Measurements from ENCODE around the gene COL15A1.

Gene COL15A1

DNA sequence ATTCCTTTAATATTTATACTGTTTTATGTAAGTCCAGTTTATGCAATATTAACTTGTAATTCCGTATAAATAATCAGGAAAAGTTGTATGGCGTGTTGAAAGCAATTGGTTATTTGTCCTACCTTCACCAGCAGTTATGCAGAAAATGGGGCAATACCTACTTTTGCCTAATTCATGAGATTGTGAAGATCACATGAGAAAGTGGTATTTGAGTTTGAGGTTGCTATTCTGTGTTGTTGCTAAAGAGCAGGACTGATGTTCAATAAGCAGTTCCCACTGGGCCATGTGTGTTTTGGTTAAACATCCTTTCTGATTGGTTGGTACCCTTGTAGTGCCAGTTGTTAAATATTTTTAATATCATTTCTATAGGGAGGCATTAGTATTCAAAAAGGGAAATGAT is 164.4 kb downstream of the COL15A1 start:
- DNase-seq (ENCODE audit: low read depth in 2 of 2), result no peak

DNA sequence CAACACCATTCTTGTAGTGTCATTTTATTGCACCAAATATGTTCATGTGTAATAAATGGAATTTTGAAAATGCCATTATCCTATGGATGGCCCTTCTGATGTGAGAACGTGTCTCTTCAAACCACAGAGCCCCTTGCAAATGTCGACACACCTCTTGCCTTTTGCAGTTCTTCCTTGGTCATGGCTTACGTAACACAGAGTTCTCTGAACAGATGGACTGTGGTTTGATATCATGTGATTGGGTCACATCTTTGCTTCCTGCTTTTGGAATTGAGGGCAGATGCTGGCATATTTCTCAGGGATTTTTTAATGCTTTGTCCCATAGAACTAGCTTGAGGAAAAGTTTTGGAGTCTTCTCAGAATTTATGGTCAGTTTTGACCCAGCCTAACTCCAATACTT is 165.8 kb downstream of the COL15A1 start:
- no peak for DNase-seq (ENCODE audit: low read depth in 2 of 2)

DNA sequence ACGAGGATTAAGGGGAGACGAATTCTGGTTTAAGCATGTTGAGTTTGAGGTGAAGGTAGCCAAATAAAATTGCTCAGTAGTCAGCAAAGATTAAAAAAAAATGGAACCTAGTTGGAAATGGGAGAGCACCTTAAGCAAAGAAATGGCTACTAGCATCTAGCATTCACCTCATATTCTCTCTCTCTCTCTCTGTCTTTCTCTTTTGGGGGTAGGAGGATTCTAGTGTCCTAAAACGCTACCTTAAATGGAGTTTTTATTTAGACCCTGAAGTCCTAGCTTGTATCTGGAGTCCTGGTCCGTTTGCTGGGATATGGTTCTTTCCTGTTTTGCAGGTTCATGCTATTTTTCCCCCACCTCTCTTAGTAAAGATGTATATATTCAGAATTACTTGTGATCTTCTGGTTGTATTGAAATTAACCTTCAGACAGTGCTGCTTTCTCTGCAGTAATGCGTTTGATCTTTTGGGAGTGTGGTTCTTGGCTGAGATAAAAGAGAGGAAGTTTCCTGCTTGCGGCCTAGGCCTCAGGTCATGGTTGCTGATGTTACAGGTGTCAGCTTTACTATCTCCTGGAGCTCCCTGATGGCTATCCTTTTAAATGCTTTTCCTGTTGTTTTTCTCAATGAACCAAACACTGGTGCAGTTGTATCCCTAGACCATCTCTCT is 169.2 kb downstream of the COL15A1 start:
- no peak for DNase-seq (ENCODE audit: low read depth in 2 of 2)

- no peak for DNase-seq (ENCODE audit: low read depth in 2 of 2)
Observed at GRCh38 chr9:99113414-99114048, 169.8 kb downstream of the COL15A1 start.

GRCh38 chr9:99114049-99114440 is 170.3 kb downstream of the COL15A1 start:
- no peak for DNase-seq (ENCODE audit: low read depth in 2 of 2)

- no peak for DNase-seq (ENCODE audit: low read depth in 2 of 2)
Observed at GRCh38 chr9:99114846-99115500, 171.3 kb downstream of the COL15A1 start.

DNA sequence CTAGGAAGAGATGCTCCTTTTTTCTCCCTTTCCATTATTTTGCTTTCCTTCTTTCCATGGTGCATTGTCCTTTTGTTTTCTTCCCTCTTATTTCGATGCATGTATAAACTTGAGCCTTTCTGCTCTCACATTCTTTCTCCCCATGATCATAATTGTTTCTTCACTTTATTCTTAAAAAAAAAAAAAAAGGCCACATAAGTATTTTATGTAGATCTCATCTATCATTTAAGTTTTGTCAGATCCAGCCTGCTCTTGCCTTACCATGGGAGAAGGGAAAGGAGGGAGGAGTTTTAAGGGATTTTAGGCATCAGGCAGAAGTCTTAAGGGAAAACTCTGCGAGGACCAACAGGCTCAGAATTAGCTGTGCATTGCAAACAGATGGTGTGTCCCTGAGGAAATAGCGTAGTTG is 172.3 kb downstream of the COL15A1 start:
- no peak for DNase-seq (ENCODE audit: low read depth in 2 of 2)

GRCh38 chr9:99118782-99119466 is 175.2 kb downstream of the COL15A1 start:
- no peak for DNase-seq (ENCODE audit: low read depth in 2 of 2)

DNA sequence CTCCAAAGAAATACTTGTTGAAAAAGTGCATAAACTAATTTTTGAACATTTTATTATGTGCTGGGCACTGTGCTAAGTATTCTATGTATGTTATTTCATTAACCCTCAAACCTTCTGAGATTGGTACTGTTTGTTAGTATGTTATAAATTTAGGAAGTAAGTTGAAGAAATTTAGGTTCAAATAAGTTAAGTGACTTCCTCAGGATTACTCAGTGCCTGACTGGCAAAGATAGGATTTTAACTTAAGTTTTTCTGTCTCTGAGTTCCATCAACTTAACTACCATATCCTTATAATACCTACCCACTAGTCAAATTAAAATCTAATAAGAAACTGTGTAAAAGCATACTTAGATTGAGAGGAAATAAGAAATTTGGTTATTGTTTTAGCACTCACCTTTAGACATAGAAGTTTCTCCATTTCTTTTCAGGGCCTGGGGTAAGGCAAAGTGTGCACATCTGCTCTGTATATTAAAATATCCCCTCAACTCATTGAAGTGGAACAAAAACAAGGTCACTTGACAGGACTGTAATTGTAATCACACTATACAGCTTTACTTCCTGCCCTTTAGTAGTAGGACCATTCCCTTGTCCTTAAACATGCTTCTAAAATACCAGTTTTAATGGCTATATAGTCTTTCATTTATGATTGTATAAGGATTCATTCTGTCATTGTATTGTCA is 176.4 kb downstream of the COL15A1 start:
- no peak for DNase-seq (ENCODE audit: low read depth in 2 of 2)
